H1 (cell line): ENCODE results near the gene LIPM. TPM values are rescaled to one million over a fixed set of nuclear protein-coding genes. Genes with fewer than 3 reads are reported as not detected.

Experiments used
- KDM4A ChIP-seq: IDR thresholded peaks from one replicate; pipeline ENCODE4 v1.7.1; 2012; ENCODE audit warnings: low read depth, mild to moderate bottlenecking, moderate library complexity, low read length, inconsistent platforms; ENCODE audit not compliant: severe bottlenecking
- SAP30 ChIP-seq: fragments of 300-600 bp; sonication (generic); IDR thresholded peaks from 2 replicates; pipeline ENCODE4 v1.7.1; 2012; ENCODE audit warnings: low read length, moderate library complexity, mild to moderate bottlenecking, inconsistent platforms; ENCODE audit not compliant: insufficient read depth, insufficient replicate concordance
- polyA plus RNA-seq, 7 experiments: library from polyadenylated mRNA; depleted of rRNA in 3 of 7; stranded (reverse) in 5 of 7; unstranded in 2 of 7; fragments of >200 nt in 5 of 7; fragments of 200-250 nt in 2 of 7; gene quantifications; 1 replicate in 5 of 7; 2 replicates in 1 of 7; 4 replicates in 1 of 7; pipeline versions ENCODE4 v1.2.1 to v1.2.3, GENCODE V29; 2011 to 2013; ENCODE audit warnings: missing spikeins in 2 of 7, mixed read lengths in 2 of 7
- total RNA-seq: library from RNA; stranded (reverse); fragmentation: NEBNext Ultra II Directional; extraction: Animal tissue kit (Norgen Biotek cat#: 25700); gene quantifications from 2 replicates; pipeline ENCODE4 v1.2.1, GENCODE V29; 2021

The LIPM gene
- total and polyA plus RNA-seq, 2 of the 8 experiments (the other 6 are each of a cell fraction or from before 2014, with no cell fraction given): not detected

DNA sequence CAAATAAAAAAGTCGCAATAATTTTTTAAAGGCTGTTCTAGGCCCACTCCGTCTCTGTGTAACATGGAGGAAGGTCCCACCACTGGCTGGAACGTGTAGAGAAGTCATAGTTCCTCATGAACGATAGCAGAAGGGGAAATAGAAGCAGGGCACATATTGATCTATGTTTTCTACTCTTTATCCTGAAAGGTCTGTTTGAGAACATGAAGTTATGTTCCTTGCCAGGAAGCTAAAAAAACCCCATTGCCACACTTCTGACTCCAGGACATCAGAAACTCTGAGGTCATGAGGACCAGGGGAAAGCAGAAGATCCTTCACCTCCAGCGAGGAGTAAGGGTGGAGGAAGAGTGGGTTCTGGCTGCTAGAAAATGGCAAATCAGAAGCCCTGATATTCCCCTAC is 38.4 kb downstream of the LIPM start (continued):
- TF ChIP-seq SAP30: no peak
- no peak for TF ChIP-seq KDM4A
